HL-60 (cell line): Measurements from ENCODE around the gene JAK1.

ENCODE experiments used
- POLR2AphosphoS5 ChIP-seq: IDR thresholded peaks from 2 replicates; pipeline ENCODE4 v1.6.1; 2012; ENCODE audit warnings: low read depth
- TF ChIP-seq, protein P1 (sequence below): IDR thresholded peaks from one replicate; pipeline ENCODE4 v1.5.1; 2011; ENCODE audit warnings: low read length, control low read depth, inconsistent platforms; ENCODE audit not compliant: insufficient read depth
- TF ChIP-seq, protein P2 (sequence below): IDR thresholded peaks from 2 replicates; pipeline ENCODE4 v1.6.1; 2012; ENCODE audit warnings: low read depth; ENCODE audit not compliant: insufficient replicate concordance

DNA sequence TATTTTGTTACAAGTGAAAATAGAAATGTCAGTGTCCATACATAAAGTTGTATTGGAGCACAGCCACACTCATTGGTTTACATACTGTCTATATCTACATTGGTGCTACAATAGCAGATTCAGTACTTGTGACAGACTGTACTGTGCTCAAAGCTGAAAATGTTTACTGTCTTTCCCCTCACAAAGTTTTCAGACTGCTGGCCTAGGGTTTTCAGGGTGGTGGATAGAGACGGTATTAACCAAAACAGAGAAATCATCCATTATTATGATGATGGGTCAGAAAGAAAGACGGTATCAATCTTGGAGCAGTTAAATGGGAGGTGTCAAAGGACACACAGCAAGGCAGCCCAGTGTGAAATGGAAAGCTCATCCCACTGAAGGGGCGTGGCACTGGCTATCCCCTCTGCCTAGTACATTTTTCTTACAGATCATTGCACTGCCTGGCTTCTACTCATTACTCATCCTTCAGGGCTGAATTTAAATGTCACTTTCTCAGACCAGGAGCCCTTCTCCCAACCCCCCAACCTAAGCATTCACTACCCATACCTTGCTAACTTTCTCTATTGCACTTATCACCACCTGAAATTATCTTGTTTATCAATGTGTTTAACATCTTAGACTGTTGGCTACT, 10.2 kb downstream of the JAK1 start:
- TF ChIP-seq, protein P1, sequence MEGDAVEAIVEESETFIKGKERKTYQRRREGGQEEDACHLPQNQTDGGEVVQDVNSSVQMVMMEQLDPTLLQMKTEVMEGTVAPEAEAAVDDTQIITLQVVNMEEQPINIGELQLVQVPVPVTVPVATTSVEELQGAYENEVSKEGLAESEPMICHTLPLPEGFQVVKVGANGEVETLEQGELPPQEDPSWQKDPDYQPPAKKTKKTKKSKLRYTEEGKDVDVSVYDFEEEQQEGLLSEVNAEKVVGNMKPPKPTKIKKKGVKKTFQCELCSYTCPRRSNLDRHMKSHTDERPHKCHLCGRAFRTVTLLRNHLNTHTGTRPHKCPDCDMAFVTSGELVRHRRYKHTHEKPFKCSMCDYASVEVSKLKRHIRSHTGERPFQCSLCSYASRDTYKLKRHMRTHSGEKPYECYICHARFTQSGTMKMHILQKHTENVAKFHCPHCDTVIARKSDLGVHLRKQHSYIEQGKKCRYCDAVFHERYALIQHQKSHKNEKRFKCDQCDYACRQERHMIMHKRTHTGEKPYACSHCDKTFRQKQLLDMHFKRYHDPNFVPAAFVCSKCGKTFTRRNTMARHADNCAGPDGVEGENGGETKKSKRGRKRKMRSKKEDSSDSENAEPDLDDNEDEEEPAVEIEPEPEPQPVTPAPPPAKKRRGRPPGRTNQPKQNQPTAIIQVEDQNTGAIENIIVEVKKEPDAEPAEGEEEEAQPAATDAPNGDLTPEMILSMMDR: no peak
- no peak for TF ChIP-seq POLR2AphosphoS5
- TF ChIP-seq, protein P2, sequence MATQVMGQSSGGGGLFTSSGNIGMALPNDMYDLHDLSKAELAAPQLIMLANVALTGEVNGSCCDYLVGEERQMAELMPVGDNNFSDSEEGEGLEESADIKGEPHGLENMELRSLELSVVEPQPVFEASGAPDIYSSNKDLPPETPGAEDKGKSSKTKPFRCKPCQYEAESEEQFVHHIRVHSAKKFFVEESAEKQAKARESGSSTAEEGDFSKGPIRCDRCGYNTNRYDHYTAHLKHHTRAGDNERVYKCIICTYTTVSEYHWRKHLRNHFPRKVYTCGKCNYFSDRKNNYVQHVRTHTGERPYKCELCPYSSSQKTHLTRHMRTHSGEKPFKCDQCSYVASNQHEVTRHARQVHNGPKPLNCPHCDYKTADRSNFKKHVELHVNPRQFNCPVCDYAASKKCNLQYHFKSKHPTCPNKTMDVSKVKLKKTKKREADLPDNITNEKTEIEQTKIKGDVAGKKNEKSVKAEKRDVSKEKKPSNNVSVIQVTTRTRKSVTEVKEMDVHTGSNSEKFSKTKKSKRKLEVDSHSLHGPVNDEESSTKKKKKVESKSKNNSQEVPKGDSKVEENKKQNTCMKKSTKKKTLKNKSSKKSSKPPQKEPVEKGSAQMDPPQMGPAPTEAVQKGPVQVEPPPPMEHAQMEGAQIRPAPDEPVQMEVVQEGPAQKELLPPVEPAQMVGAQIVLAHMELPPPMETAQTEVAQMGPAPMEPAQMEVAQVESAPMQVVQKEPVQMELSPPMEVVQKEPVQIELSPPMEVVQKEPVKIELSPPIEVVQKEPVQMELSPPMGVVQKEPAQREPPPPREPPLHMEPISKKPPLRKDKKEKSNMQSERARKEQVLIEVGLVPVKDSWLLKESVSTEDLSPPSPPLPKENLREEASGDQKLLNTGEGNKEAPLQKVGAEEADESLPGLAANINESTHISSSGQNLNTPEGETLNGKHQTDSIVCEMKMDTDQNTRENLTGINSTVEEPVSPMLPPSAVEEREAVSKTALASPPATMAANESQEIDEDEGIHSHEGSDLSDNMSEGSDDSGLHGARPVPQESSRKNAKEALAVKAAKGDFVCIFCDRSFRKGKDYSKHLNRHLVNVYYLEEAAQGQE: no peak
